LNCAP (cell line): ENCODE results near the gene ING1.

Experiments used
- TF ChIP-seq, protein P1 (sequence below): fragments of 450-650 bp; IDR thresholded peaks from 2 replicates; pipeline ENCODE4 v1.5.1; 2017; ENCODE audit warnings: mild to moderate bottlenecking

ING1 gene

DNA sequence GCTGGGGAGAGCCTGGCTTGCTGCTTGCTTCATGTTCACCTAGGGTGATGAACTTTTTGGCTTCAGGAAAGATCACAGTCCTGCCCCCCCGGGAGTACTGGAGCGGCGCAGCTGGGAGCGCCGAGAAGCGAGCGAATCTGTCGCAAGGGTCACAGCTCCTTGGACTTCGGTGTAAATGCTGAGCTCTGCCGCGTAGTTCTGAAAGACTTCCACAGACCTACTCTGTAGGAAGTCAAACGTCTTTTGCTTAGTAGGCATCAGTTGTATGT, 2.7 kb downstream of the ING1 start:
- TF ChIP-seq, protein P1, sequence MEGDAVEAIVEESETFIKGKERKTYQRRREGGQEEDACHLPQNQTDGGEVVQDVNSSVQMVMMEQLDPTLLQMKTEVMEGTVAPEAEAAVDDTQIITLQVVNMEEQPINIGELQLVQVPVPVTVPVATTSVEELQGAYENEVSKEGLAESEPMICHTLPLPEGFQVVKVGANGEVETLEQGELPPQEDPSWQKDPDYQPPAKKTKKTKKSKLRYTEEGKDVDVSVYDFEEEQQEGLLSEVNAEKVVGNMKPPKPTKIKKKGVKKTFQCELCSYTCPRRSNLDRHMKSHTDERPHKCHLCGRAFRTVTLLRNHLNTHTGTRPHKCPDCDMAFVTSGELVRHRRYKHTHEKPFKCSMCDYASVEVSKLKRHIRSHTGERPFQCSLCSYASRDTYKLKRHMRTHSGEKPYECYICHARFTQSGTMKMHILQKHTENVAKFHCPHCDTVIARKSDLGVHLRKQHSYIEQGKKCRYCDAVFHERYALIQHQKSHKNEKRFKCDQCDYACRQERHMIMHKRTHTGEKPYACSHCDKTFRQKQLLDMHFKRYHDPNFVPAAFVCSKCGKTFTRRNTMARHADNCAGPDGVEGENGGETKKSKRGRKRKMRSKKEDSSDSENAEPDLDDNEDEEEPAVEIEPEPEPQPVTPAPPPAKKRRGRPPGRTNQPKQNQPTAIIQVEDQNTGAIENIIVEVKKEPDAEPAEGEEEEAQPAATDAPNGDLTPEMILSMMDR = no peak; the same call in 1 of the 2 replicates

DNA sequence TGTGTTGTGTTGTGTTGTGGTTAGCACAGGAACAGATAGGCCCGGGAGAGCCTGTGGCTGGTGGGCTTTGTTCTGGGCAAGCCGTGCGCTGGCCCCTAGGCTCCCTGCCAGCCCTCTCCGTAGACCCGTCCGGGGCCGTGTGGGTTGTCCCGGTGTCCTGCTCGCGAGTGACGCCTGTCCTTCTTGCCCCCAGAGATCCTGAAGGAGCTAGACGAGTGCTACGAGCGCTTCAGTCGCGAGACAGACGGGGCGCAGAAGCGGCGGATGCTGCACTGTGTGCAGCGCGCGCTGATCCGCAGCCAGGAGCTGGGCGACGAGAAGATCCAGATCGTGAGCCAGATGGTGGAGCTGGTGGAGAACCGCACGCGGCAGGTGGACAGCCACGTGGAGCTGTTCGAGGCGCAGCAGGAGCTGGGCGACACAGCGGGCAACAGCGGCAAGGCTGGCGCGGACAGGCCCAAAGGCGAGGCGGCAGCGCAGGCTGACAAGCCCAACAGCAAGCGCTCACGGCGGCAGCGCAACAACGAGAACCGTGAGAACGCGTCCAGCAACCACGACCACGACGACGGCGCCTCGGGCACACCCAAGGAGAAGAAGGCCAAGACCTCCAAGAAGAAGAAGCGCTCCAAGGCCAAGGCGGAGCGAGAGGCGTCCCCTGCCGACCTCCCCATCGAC, 5.7 kb downstream of the ING1 start:
- TF ChIP-seq, protein P1 = no peak

DNA sequence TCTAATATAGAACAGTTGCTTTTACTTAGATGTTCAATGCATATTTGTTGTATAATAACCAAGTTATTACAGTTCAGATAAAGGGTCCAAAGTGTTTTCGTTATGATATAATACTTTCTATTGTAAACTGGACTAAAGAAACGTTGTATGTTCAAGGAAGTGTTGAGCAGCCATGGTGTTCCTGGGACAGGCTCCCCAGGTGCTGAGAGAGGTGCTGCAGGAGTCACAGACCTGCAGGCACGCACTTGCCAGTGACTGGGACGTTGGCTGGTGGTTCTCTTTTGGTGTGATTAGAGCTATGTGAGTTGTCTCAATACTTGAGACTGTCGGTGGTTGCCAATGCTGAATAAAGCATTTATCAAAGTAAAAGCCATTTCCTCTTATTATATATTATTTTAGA, 9.5 kb downstream of the ING1 start:
- TF ChIP-seq, protein P1 = no peak

DNA sequence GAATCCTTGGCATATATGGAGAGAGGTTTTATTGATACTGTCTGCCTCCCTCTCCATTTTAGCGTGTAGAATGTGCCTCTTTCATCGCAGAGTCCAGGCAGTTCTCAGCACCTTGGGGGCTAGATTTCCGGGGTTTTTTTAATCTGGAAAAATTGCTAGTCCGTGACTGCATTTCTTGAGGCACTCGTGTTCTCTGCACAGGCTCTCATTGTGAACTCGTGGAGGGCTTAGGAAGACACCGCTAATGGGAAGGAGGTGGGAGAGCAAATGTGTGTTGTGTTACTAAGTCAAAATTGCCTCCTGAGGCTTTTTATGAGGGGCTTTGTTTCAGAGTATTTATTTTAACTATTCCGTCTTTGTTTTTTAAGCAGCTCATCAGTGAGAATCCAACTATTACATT, 10.1 kb downstream of the ING1 start:
- TF ChIP-seq, protein P1 = no peak

DNA sequence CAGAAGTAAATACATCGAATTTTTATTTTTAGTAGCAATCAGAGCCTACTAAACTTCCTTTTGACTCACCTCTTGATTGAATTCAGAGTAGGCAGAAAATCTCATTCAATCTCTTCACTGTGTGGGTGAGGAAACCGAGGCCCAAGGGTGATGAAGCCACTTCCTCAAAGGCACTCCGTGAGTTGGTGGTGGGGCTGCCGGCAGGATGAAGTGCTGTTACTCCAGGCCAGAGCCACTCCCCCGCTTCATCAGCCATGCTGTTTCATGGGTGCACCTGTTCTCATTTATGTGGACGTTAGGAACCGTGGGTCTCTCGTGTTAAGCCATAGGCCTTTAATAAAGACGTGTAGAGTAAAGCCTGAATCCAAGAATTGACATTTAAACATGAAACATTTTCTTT, 13.2 kb downstream of the ING1 start:
- TF ChIP-seq, protein P1 = no peak

DNA sequence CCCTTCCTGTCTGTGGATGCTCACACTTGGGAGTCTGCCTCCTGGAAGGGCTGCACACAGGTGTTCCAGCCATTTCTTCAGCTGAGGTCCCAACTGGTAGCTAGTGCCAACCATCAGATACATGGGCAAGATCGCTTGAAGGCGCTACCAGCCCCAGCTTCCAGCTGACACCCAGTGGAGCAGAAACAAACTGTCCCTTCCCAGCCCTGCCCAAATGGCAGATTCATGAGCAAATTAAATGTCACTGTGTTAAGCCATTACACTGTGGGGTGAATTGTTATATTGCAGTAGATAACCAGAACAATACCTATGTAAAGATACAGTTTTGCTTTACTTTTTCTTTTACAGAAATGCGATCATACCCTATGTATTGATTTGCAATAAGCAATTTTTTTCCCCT, 17.6 kb downstream of the ING1 start:
- TF ChIP-seq, protein P1 = no peak

DNA sequence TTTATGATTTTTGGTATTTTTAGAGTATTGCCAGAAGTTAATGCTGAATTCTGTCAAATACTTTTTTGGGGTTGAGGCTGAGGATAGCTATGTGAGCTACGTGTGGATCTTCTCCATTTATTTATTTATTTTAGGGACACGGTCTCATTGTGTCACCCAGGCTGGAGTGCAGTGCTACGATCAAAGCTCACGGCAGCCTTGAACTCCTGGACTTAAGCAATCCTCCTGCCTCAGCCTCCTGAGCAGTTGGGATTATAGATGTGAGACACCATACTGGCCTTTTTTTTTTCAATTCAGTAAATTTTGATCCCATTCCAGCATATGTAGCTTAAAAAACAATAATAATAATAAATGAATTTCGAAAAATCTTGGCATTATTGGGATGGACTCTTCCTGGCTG, 21.1 kb downstream of the ING1 start:
- TF ChIP-seq, protein P1 = no peak

DNA sequence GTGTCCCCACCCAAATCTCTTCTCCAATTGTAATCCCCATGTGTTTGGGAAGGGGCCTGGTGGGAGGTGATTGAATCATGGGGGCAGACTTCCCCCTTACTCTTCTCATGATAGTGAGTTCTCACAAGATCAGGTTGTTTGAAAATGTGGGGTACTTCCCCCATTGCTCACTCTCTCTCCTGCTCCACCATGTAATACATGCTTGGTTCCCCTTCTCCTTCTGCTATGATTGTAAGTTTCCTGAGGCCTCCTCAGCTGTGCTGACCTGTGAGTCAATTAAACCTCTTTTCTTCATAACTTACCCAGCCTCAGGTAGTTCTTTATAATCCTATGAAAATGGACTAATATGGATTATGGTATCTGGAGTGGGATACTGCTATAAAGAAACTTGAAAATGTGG, 24.1 kb downstream of the ING1 start:
- TF ChIP-seq, protein P1 = no peak
